ENCODE data around the gene EMX2. TPM values are rescaled to one million over a fixed set of nuclear protein-coding genes. Genes with fewer than 3 reads are reported as not detected.

Gene EMX2
- total and polyA plus RNA-seq, 2 experiments from 2014 or later = 13.2 to 16.3 TPM

DNA sequence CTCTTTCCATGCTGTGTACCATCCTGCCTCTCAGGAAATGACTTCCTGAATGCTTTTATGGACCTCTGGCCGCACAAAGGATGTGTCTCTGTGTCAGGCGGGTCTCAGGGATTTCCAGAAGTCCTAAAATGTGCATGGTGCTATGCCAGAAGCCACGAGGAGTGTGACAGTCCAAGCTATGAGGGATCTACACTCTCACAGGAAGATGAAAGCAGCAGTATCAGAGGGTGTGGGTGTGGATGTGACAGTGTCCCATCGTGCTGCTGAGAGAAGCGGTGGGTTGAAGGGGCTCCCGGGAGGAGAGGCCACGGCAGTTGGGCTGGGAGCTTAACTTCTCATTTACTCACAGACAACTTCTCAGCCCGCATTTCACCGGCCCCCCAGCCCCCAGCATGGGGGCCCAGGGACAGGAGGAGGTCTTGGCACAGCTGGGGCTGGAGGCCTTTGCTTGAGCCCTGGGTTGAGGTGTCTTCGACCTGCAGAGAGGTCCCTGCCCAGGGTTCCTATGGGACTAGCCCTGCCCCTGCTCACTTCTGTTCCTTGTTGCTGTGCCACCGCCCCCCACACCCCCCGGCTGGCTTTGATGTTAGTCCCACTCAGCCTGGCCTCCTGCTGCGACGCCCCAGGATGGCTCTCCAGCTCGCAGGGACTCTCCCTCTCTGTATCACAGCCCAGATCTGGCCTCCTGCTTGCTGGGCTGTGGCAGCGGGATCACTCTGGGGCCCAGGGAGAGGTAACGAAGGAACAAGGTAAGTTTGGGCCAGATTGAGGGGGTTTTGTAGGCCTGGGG lies 30.8 kb upstream of the EMX2 start:
- Histone ChIP-seq H3K27ac (no peak overlapping the region), H4K20me1 (ENCODE audit: insufficient read depth) (no peaks in the 10 kb centered on the region), H3K4me3 (no peak overlapping the region), H3K36me3 (ENCODE audit: low read depth) (0 out of 2 replicates have a peak, but pooled peaks cover 3% of the 10 kb centered on the region), H3F3A (ENCODE audit: insufficient read depth) (no peaks in the 10 kb centered on the region), H3K79me2 (ENCODE audit: insufficient read depth) (peaks cover 42% of the 10 kb centered on the region), H3K9me3 (ENCODE audit: low read depth) (no peaks in the 10 kb centered on the region), H3K9me2 (ENCODE audit: insufficient read depth) (no peaks in the 10 kb centered on the region), H3K9ac (no peak overlapping the region), H2AFZ (no peak overlapping the region), H3K27me3 (replicated peaks; ENCODE audit: insufficient read depth) (no peaks in the 10 kb centered on the region), H3K4me1 (ENCODE audit: insufficient read depth) (no peaks in the 10 kb centered on the region), H3K4me2 (ENCODE audit: unreplicated experiment) (no peak overlapping the region)
- TF ChIP-seq EZH2 (IDR thresholded peaks at IDR 0.05; ENCODE audit: insufficient read depth, poor library complexity, severe bottlenecking) (no peak), EZH2phosphoT487 (IDR thresholded peaks at IDR 0.05; ENCODE audit: insufficient read depth, low read depth) (no peak)
- no peak for DNase-seq
- WGBS, 2 experiments (ENCODE audit: low coverage in 1 of 2, low lambda C conversion rate in 2 of 2, missing lambda C conversion rate in 2 of 2) = 74 to 78% methylated on average over 15 to 17 of the region's 17 CpGs
- in situ Hi-C loops (cut with MboI) = no loop called here

GRCh38 chr10:117514971-117515370 lies 27.6 kb upstream of the EMX2 start:
- no peaks in the 10 kb centered on the region for H3F3A ChIP-seq (ENCODE audit: insufficient read depth)
- H3K79me2 ChIP-seq (ENCODE audit: insufficient read depth) = peaks cover 64% of the 10 kb centered on the region
- H3K36me3 ChIP-seq (ENCODE audit: low read depth) = 0 out of 2 replicates have a peak, but pooled peaks cover 3% of the 10 kb centered on the region
- H3K9me3 ChIP-seq (ENCODE audit: low read depth) = no peaks in the 10 kb centered on the region
- DNase-seq = no peak
- H3K9me2 ChIP-seq (ENCODE audit: insufficient read depth) = no peaks in the 10 kb centered on the region
- 80 to 86% methylated on average over 5 of the region's 5 CpGs for WGBS, 2 experiments (ENCODE audit: low coverage in 1 of 2, low lambda C conversion rate in 2 of 2, missing lambda C conversion rate in 2 of 2)
- no peak overlapping the region for H3K27ac ChIP-seq
- no peak overlapping the region for H3K9ac ChIP-seq
- TF ChIP-seq EZH2phosphoT487 (IDR thresholded peaks at IDR 0.05; ENCODE audit: insufficient read depth, low read depth) (no peak), EZH2 (IDR thresholded peaks at IDR 0.05; ENCODE audit: insufficient read depth, poor library complexity, severe bottlenecking) (no peak)
- peaks cover 3% of the 10 kb centered on the region; the same call in 1 of the 2 replicates for H4K20me1 ChIP-seq (ENCODE audit: insufficient read depth)
- H3K27me3 ChIP-seq (replicated peaks; ENCODE audit: insufficient read depth) = no peaks in the 10 kb centered on the region
- H2AFZ ChIP-seq = no peak overlapping the region
- no peak overlapping the region for H3K4me3 ChIP-seq
- H3K4me2 ChIP-seq (ENCODE audit: unreplicated experiment) = no peak overlapping the region
- H3K4me1 ChIP-seq (ENCODE audit: insufficient read depth) = 0 out of 2 replicates have a peak, but pooled peaks cover 4% of the 10 kb centered on the region
- in situ Hi-C loops (cut with MboI) = no loop called here

DNA sequence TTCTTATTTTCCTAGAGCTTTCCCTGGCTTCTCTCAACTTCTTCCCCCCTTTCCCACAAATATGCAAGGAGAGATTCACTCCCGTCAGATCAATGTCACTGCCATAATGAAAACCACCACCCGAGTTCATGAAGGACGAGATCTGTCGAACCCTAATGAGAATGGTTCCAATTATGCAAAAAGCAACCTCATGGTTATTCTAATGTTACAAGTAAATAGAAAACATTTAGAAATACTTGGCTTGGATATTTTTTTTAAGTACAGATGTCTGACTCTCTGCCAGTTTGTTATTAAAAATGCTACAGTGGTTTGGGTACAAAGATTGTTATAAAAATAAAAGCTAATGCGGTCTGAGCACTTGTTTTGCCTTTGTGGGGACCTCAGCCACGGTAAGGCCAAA lies 25.9 kb upstream of the EMX2 start:
- no peak overlapping the region for H3K27ac ChIP-seq
- no peak overlapping the region for H3K4me2 ChIP-seq (ENCODE audit: unreplicated experiment)
- 0 out of 2 replicates have a peak, but pooled peaks cover 4% of the 10 kb centered on the region for H3K4me1 ChIP-seq (ENCODE audit: insufficient read depth)
- peaks cover 81% of the 10 kb centered on the region for H3K79me2 ChIP-seq (ENCODE audit: insufficient read depth)
- DNase-seq = no peak
- H3K9ac ChIP-seq = no peak overlapping the region
- no peak overlapping the region for H3K4me3 ChIP-seq
- H3K9me2 ChIP-seq (ENCODE audit: insufficient read depth) = no peaks in the 10 kb centered on the region
- no peaks in the 10 kb centered on the region for H3K27me3 ChIP-seq (replicated peaks; ENCODE audit: insufficient read depth)
- H2AFZ ChIP-seq = no peak overlapping the region
- in situ Hi-C loops (cut with MboI) = no loop called here
- WGBS, 2 experiments (ENCODE audit: low coverage in 1 of 2, low lambda C conversion rate in 2 of 2, missing lambda C conversion rate in 2 of 2) = 42 to 45% methylated on average over 6 of the region's 6 CpGs
- H3K9me3 ChIP-seq (ENCODE audit: low read depth) = no peaks in the 10 kb centered on the region
- H4K20me1 ChIP-seq (ENCODE audit: insufficient read depth) = peaks cover 3% of the 10 kb centered on the region
- no peaks in the 10 kb centered on the region for H3F3A ChIP-seq (ENCODE audit: insufficient read depth)
- 0 out of 2 replicates have a peak, but pooled peaks cover 3% of the 10 kb centered on the region for H3K36me3 ChIP-seq (ENCODE audit: low read depth)
- TF ChIP-seq EZH2phosphoT487 (IDR thresholded peaks at IDR 0.05; ENCODE audit: insufficient read depth, low read depth) = no peak
- no peak for TF ChIP-seq EZH2 (IDR thresholded peaks at IDR 0.05; ENCODE audit: insufficient read depth, poor library complexity, severe bottlenecking)

GRCh38 chr10:117518246-117518645 lies 24.3 kb upstream of the EMX2 start:
- peaks cover 3% of the 10 kb centered on the region for H4K20me1 ChIP-seq (ENCODE audit: insufficient read depth)
- no peaks in the 10 kb centered on the region for H3K9me3 ChIP-seq (ENCODE audit: low read depth)
- WGBS, 2 experiments (ENCODE audit: low coverage in 1 of 2, low lambda C conversion rate in 2 of 2, missing lambda C conversion rate in 2 of 2) = 68 to 74% methylated on average over 5 of the region's 5 CpGs
- no peak for DNase-seq
- no peak for TF ChIP-seq EZH2 (IDR thresholded peaks at IDR 0.05; ENCODE audit: insufficient read depth, poor library complexity, severe bottlenecking)
- TF ChIP-seq EZH2phosphoT487 (IDR thresholded peaks at IDR 0.05; ENCODE audit: insufficient read depth, low read depth) = no peak
- no peak overlapping the region for H3K27ac ChIP-seq
- H3K9me2 ChIP-seq (ENCODE audit: insufficient read depth) = no peaks in the 10 kb centered on the region
- H3K4me1 ChIP-seq (ENCODE audit: insufficient read depth) = 0 out of 2 replicates have a peak, but pooled peaks cover 4% of the 10 kb centered on the region
- H3K79me2 ChIP-seq (ENCODE audit: insufficient read depth) = peaks cover 90% of the 10 kb centered on the region
- no peak overlapping the region for H2AFZ ChIP-seq
- no peak overlapping the region for H3K9ac ChIP-seq
- in situ Hi-C loops (cut with MboI) = no loop called here
- no peaks in the 10 kb centered on the region for H3F3A ChIP-seq (ENCODE audit: insufficient read depth)
- H3K27me3 ChIP-seq (replicated peaks; ENCODE audit: insufficient read depth) = no peaks in the 10 kb centered on the region
- 0 out of 2 replicates have a peak, but pooled peaks cover 3% of the 10 kb centered on the region for H3K36me3 ChIP-seq (ENCODE audit: low read depth)
- H3K4me2 ChIP-seq (ENCODE audit: unreplicated experiment) = no peak overlapping the region
- no peak overlapping the region for H3K4me3 ChIP-seq
